Gastroesophageal sphincter (tissue), 4 donors: ENCODE data around the gene PLCH1. TPM values are rescaled to one million over a fixed set of nuclear protein-coding genes. Genes with fewer than 3 reads are reported as not detected.

Source experiments
- ATAC-seq: fragments of 150-250 bp; one replicate; pipeline ENCODE4 v1.9.1; 2016; ENCODE audit warnings: mild to moderate bottlenecking, moderate library complexity
- H3K27ac ChIP-seq, 4 donors: fragments of 200-600 bp; sonication (generic) in 3 of 4; 1 replicate in 3 of 4; 2 replicates in 1 of 4; pipeline ENCODE4 v1.5.1; 2016 to 2019
- H3K27me3 ChIP-seq: fragments of 200-600 bp; sonication (generic); one replicate; pipeline ENCODE4 v1.5.1; 2019
- H3K36me3 ChIP-seq, 2 donors: fragments of 200-600 bp; sonication (generic); one replicate each; pipeline ENCODE4 v1.5.1; 2019; ENCODE audit warnings: control low read depth in 1 of 2
- H3K4me1 ChIP-seq, 3 donors: fragments of 200-600 bp; sonication (generic); 1 replicate in 2 of 3; 2 replicates in 1 of 3; pipeline ENCODE4 v1.5.1; 2016 to 2019; ENCODE audit warnings: control low read depth in 2 of 3
- H3K4me3 ChIP-seq, 2 donors: fragments of 200-600 bp; sonication (generic); one replicate each; pipeline ENCODE4 v1.5.1; 2019; ENCODE audit warnings: mild to moderate bottlenecking in 1 of 2, moderate library complexity in 1 of 2
- H3K9me3 ChIP-seq, 3 donors: fragments of 200-600 bp; sonication (generic); one replicate each; pipeline ENCODE4 v1.5.1; 2017 to 2019; ENCODE audit warnings: control low read depth in 2 of 3
- CTCF ChIP-seq, 4 experiments: fragments of 200-600 bp in 2 of 4; fragments of 450-650 bp in 2 of 4; sonication (generic) in 1 of 4; IDR thresholded peaks; one replicate each; pipeline ENCODE4 v1.5.1; 2017 to 2019; ENCODE audit warnings: antibody characterized with exemption in 4 of 4, mild to moderate bottlenecking in 2 of 4, moderate library complexity in 2 of 4
- EP300 ChIP-seq: sonication (generic); formaldehyde crosslinking; IDR thresholded peaks from one replicate; pipeline ENCODE4 v1.6.1; 2017; ENCODE audit warnings: antibody characterized with exemption, mild to moderate bottlenecking
- POLR2A ChIP-seq, 2 donors: fragments of 450-650 bp; IDR thresholded peaks; one replicate each; pipeline ENCODE4 v1.6.1; 2017; ENCODE audit warnings: antibody characterized with exemption in 2 of 2, mild to moderate bottlenecking in 2 of 2, moderate library complexity in 1 of 2
- POLR2AphosphoS5 ChIP-seq: sonication (generic); formaldehyde crosslinking; IDR thresholded peaks from one replicate; pipeline ENCODE4 v1.6.1; 2017; ENCODE audit warnings: antibody characterized with exemption
- WGBS, 2 donors: methylation state at CpG; one replicate each; pipeline ENCODE4 v1.1.5; 2018; ENCODE audit warnings: low coverage in 1 of 2; 5-methylcytosine and 5-hydroxymethylcytosine counted together
- total RNA-seq, 4 donors: library from RNA; depleted of rRNA; stranded (reverse); fragments of >200 nt; gene quantifications; one replicate each; pipeline ENCODE4 v1.1.0, GENCODE V29; 2016

Gene PLCH1
- total RNA-seq, 4 donors from 2014 or later, result 0.16 to 0.40 (median 0.35) TPM

GRCh38 chr3:155548195-155548594 is 196.7 kb downstream of the PLCH1 start:
- no peak for ATAC-seq
- WGBS, 2 donors, result 80% methylated on average over 2 of the region's 2 CpGs; no CpG with 5 or more reads in 1 of the 2 donors

GRCh38 chr3:155535098-155535497 is 209.8 kb downstream of the PLCH1 start:
- Histone ChIP-seq H3K9me3 (peaks cover 0 to 27% (median 0%) of the 10 kb centered on the region in 3 donors), H3K27me3 (no peaks in the 10 kb centered on the region), H3K4me3 (no peak overlapping the region), H3K4me1 (no peaks in the 10 kb centered on the region), H3K36me3 (no peaks in the 10 kb centered on the region), H3K27ac (no peak overlapping the region)
- no peak for TF ChIP-seq POLR2AphosphoS5
- ATAC-seq, result no peak
- WGBS, 2 donors, result 85 to 100% methylated on average over 1 to 3 of the region's 3 CpGs

More at GRCh38 chr3:155548195-155548594, 196.7 kb downstream of the PLCH1 start:
- H3K36me3 ChIP-seq, result no peaks in the 10 kb centered on the region
- H3K4me3 ChIP-seq, result no peak overlapping the region
- H3K27ac ChIP-seq, result no peak overlapping the region
- H3K9me3 ChIP-seq, result no peaks in the 10 kb centered on the region
- no peaks in the 10 kb centered on the region for H3K4me1 ChIP-seq
- H3K27me3 ChIP-seq, result no peaks in the 10 kb centered on the region
- no peak for TF ChIP-seq POLR2A (IDR thresholded peaks at IDR 0.05)
- no peak for TF ChIP-seq CTCF (IDR thresholded peaks at IDR 0.05)
- no peak for TF ChIP-seq EP300
- TF ChIP-seq POLR2AphosphoS5, result no peak

GRCh38 chr3:155528579-155528978 is 216.3 kb downstream of the PLCH1 start:
- Histone ChIP-seq H3K36me3 (no peaks in the 10 kb centered on the region), H3K27ac (no peak overlapping the region), H3K27me3 (no peaks in the 10 kb centered on the region), H3K4me3 (no peak overlapping the region), H3K9me3 (no peaks in the 10 kb centered on the region), H3K4me1 (no peaks in the 10 kb centered on the region)
- no peak for ATAC-seq
- TF ChIP-seq POLR2A (IDR thresholded peaks at IDR 0.05) (no peak), POLR2AphosphoS5 (no peak), CTCF (IDR thresholded peaks at IDR 0.05) (no peak), EP300 (no peak)

DNA sequence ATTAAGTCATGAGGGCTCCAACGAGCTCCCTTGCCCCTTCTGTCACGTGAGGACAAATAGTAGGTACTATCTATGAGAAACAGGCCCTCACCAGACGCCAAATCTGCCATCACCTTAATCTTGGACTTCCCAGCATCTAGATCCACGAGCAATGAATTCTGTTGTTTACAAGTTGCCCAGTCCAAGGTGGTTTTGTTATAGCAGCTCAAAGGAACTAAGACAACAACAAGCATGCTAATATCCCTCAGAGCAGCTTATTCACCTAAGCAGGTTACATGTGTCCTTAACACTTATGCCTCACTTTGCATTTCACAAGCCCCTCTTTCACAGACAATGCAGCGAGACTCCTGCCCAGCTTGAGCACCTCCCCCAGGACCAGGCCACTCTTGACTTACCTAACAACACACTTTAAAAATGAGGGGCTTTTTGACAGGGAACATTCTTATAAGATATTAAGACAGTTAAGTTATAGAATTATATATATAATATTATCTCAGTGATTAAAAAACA is 219.5 kb downstream of the PLCH1 start:
- no peak overlapping the region for H3K27ac ChIP-seq
- no peaks in the 10 kb centered on the region for H3K36me3 ChIP-seq
- no peaks in the 10 kb centered on the region for H3K27me3 ChIP-seq
- TF ChIP-seq POLR2A (IDR thresholded peaks at IDR 0.05) (no peak), EP300 (no peak), POLR2AphosphoS5 (no peak), CTCF (IDR thresholded peaks at IDR 0.05) (no peak)
- no peak overlapping the region for H3K4me3 ChIP-seq
- ATAC-seq, result no peak
- H3K9me3 ChIP-seq, result no peaks in the 10 kb centered on the region
- WGBS, 2 donors, result 60 to 85% methylated on average over 2 to 5 of the region's 5 CpGs
- H3K4me1 ChIP-seq, result no peaks in the 10 kb centered on the region

GRCh38 chr3:155520463-155520862 is 224.4 kb downstream of the PLCH1 start:
- H3K4me3 ChIP-seq, result no peak overlapping the region
- no peak for ATAC-seq
- no peaks in the 10 kb centered on the region for H3K27me3 ChIP-seq
- no peaks in the 10 kb centered on the region for H3K9me3 ChIP-seq
- TF ChIP-seq EP300 (no peak), CTCF (IDR thresholded peaks at IDR 0.05) (no peak), POLR2AphosphoS5 (no peak), POLR2A (IDR thresholded peaks at IDR 0.05) (no peak)
- WGBS, 2 donors, result 65 to 81% methylated on average over 2 of the region's 2 CpGs
- H3K27ac ChIP-seq, result no peak overlapping the region
- no peaks in the 10 kb centered on the region for H3K4me1 ChIP-seq
- H3K36me3 ChIP-seq, result no peaks in the 10 kb centered on the region
